ENCODE data around the gene RAB6B.

DNA sequence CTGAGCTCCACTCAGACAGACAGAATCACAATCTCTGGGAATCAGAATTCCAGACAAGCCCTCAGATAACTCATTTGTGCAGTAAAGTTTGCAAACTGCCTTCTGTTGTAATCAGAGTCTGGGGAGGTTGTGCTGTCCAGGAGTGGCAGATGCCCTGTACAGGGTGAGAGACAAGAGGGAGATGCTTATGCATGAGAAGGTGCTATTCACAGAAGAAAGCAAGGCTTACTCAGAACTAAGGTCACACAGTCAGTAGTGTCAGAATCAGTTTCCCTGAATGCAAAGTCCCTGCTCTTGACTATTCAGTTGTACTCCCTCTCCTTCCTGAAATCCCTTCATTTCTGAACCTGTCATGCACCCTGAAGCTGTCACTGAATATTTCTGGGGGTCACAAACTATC, 46.3 kb downstream of the RAB6B start:
- TF ChIP-seq, protein P1, sequence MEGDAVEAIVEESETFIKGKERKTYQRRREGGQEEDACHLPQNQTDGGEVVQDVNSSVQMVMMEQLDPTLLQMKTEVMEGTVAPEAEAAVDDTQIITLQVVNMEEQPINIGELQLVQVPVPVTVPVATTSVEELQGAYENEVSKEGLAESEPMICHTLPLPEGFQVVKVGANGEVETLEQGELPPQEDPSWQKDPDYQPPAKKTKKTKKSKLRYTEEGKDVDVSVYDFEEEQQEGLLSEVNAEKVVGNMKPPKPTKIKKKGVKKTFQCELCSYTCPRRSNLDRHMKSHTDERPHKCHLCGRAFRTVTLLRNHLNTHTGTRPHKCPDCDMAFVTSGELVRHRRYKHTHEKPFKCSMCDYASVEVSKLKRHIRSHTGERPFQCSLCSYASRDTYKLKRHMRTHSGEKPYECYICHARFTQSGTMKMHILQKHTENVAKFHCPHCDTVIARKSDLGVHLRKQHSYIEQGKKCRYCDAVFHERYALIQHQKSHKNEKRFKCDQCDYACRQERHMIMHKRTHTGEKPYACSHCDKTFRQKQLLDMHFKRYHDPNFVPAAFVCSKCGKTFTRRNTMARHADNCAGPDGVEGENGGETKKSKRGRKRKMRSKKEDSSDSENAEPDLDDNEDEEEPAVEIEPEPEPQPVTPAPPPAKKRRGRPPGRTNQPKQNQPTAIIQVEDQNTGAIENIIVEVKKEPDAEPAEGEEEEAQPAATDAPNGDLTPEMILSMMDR (IDR thresholded peaks at IDR 0.05) = no peak
- TF ChIP-seq EP300 (IDR thresholded peaks at IDR 0.05) (no peak), SMC3 (IDR thresholded peaks at IDR 0.05) (no peak), JUN (IDR thresholded peaks at IDR 0.05) (no peak), RFX5 (IDR thresholded peaks at IDR 0.05) (no peak), CBX8 (IDR thresholded peaks at IDR 0.05) (no peak), POLR2A (IDR thresholded peaks at IDR 0.05; ENCODE audit: low read length) (no peak)
- TF ChIP-seq, protein P2, sequence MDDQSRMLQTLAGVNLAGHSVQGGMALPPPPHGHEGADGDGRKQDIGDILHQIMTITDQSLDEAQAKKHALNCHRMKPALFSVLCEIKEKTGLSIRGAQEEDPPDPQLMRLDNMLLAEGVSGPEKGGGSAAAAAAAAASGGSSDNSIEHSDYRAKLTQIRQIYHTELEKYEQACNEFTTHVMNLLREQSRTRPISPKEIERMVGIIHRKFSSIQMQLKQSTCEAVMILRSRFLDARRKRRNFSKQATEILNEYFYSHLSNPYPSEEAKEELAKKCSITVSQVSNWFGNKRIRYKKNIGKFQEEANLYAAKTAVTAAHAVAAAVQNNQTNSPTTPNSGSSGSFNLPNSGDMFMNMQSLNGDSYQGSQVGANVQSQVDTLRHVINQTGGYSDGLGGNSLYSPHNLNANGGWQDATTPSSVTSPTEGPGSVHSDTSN (IDR thresholded peaks at IDR 0.05) = no peak
